ENCODE data around the gene CFAP45.
A peak's percentile ranks its signal among the peaks of the same experiment; 100 is the strongest.

CFAP45 gene

DNA sequence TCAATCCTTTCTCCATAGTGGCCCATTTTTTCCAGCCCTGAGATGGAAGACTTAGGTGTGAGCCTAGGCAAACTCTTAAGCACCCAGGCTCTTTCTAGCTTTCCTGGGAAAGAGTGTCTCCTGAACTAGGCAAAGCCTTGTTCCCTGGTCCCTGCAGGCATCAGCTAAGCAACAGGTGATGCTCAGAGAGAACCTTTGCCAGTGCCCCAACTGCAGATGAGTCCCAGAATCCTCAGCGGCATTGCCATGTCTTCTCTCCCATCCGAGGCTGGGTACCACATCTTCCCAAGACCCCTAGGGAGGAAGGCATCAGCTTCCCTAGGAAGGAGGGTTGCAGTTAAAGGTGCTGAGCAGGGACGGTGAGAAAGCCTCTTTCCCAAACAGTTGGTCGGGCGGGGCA, 29.3 kb downstream of the CFAP45 start:
- FAIRE-seq, result no peak

DNA sequence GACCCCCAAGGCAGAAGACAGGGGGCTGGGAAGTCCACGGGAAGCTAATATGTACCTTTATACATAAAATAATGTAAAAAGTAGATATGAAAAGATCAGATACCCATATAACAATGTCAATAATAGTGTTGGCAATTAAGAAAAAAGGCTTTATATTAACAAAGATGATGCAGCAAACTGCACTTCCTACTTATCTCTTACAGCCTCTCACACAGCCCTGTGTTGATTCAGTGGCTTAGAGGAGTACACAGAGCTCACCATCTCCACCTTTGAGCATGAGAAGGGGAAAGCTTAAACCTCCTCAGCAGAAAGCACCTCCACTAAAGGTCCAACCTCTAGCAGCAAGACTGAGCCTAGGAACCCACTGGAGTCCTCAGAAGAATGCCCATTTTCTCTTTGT, 30.4 kb downstream of the CFAP45 start:
- FAIRE-seq, result no peak

DNA sequence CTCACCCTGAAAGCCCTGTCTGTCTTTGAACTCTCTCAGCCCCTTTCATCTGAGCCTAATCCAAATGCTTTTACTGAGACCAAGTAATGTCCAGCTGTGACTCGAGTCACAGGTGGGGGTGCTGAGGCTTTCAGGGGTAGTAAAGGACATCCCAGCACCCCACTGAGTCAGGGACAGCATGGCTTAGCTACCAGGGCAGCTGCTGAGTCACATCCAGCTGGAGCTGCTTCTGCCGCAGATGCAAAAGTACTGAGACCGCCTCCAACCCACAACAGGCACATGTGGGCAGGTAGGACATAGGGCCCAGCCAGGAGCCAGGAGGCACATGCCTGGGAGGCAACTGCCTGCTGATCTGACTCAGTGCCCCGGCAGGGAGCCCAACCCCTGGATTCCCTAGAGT, 30.8 kb downstream of the CFAP45 start:
- FAIRE-seq, result no peak

DNA sequence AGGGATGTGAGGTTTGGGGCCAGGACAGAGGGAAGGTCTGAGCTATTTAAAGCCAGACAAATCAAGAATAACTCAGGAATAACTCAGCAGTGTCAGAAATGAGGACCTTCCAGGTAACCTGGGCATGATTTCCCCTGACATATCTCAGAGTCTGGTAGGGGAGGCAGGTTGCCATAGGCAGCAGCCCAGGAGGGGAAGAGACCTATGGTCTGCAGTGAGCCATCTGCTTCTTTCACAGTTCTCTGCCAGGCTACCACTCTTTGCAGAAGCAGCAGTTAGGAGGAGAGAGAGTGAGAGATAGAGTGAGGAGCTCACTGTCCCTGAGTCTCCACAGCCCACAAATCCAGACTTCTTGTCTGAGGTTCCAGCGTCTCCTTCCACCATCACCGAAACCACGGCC, 31.2 kb downstream of the CFAP45 start:
- no peak for FAIRE-seq

DNA sequence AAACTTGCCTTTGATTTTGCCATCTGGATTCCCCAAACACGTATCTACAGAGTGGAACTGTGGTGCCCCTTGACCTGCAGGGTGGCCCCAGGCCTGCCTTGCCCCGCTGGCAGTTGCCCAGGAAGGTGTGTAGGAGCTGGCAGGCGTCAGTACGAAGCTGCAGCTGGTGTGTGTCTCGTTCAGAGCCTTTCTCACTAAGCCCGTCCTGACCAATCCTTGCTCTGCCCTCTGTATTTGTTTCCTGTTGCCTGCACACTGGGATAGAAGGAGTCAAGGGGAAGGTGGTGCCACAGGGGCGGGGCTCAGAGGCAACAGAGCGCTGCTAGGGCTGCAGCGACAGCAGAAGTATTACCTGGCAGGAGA, 32.3 kb downstream of the CFAP45 start:
- FAIRE-seq, result peak; percentile 82

DNA sequence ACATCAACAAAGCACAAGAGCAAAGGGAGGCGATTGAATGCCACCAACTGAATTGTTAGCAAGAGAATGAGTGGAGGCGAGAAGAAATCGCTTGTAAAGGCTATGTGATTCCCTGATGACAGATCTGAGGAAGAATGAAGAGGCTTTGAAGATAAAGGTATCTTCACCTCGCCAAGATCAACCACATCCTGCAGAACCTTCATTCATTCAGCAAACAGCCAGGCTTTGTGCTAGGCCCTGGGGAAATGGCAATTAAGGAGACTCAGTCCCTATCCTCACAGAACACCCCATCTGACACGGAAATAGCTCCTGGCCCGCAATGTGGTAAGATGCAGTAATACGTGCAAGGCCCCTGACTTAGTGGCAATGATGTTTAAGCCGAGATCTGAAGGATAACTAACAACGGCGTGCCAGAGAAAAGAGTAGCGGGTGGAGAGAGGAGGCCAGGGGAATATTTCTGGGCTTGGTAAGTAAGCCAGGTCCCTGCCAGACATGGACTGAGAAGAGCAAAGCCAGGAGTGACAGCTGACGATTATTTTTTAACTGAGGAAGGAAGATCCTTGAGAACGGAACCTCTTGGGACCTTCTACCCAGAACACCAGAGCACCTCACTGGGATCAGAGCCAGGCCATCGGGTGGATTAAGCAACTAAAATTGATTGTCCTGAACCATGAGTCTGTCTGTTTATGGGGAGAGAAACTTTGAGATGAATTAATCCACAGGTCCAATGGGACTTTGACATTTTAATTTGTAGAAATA, 32.9 kb downstream of the CFAP45 start:
- FAIRE-seq, result no peak

DNA sequence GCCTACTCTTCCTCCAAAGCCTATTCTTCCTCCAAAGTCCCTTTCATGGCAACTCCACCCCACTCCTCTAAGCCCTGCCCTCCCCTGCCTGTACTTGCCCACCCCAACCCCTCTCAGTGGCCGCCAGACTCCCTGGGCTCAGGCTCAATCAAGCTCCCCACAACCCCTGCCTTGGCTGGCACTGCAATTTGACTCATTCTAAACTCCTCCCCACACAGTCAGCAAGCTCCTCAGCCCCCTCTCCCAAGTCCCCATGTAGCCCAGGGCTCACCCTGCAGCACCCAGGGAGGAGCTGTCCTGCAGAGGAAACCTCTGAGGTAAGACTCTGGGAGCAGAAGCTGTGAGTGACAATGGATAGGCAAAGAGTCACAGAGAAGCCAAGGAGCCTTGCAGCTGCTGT, 33.9 kb downstream of the CFAP45 start:
- FAIRE-seq, result no peak

DNA sequence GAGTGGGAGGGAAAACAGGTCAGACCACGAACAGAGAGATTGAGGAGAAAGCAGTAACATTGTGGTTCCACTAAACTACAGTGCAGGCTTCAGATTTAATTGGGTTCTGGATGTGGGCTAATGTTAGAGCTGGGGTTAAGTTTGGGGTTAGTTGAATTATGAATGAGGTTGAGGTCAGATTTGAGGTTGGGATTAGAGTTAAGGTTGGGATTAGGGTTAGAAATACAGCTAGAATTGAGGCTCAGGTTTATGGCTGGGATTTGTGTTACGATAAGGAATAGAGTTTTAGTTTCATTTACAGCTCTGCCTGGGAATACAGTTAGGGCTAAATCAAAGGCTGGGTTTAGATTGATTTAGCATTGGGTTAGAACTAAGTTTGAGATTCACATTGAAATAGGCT, 35.7 kb downstream of the CFAP45 start:
- FAIRE-seq, result no peak

DNA sequence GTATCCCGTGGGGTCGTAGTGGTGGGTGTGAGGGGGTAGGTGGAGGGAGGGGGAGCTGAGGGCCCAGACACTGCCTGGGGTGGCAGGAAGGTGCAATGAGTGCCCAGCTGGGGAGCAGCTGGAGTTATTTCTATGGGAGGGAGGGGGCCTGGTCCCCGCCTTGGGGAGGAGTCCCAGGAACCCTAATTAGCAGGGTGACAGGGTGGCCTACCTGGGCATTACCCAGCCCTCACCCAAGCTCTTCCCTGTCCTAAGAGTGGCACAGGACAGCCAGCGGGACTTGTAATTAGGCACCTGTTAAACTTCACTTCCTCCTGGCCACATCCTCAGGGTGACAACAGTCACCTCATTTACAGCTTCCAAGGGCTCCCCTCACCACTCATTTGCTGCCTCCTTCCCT, 37.4 kb downstream of the CFAP45 start, which contains the start of gene VSIG8:
Gene VSIG8, minus strand, starts transcription at position 101 of the 400 bp plus-strand sequence. CDS start 136 bp downstream, outside the sequence.
- no peak for FAIRE-seq

DNA sequence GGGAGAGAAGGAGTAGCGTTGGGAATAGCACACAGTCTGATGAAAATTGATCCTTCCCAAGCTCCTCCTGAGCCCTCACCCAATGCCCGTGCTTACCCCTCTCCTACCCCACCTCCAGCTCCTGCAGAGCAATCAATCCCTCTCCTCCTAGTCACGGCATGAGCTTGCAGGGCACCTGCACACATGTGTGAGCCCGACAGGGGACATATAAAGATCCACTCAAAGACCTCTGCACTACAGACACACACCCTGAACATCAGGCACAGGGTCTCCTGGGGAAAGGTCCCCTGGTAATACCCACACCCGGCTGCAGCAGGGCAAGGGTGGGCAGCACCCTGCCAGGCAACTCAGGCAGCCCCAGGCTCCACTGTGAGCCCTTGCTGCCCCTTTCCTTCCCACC, 37.9 kb downstream of the CFAP45 start:
- FAIRE-seq, result no peak

DNA sequence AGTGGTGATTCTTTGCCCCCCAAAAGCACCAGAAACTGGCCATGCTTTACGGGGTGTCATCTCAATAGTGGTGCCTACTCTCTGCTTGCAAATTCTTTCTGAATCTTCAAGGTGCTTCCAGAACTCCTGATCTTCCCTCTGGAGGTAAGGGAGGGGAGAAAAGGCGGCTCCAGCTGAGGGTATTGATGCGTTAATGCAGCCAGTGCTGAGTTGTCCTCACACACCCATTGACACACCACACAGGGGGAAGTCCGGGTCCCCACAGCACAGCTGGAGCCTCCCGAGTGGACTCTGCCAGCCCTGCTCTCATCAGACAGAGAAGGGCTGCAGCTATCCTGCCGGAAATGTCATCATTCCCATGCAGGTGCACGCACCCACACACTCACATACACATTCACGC, 38.7 kb downstream of the CFAP45 start:
- no peak for FAIRE-seq

DNA sequence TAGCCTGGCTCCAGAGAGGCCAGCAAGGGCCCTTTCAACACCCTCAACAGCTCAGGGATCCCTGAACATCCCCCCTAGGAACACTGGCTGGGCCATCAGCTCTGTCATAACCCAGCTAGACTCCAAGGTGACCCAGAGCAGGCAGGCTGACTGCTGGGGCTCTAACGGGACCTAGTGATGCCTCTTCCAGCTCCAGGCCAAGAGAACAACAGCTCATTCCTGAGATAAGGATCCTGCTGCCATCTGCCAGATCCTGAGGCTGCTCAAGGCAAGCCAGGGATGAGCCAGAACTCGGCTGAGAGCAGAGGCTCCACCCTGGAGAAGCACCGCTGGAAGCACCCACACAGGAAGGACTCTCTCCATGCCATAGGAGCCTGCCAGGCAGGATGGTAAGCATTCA, 39.5 kb downstream of the CFAP45 start:
- no peak for FAIRE-seq

DNA sequence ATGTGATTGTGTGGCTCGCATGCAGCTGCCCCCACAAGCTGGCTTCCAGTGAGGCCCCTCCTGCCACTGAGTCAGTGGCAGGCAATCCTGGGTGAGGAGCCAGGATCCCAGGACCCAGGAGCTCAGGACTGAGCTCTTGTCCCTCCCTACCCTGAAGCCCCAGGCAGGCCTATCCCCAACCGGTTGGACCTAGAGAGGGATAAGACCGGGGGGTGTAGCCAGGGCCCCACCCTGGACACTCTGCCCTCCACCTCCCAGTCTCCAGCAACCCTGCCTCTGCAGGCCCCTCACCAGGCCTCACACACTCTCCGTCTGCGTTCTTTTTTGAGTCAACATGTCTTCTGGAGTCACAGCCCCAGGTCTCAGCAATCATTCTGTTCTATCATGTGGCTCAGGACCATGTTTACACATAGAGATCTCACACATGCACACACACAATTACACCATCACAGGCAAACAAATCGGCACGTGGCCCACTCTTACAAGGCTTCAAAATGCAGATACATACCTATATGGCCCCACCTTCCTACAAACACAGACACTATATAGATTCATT, 40.1 kb downstream of the CFAP45 start:
- no peak for FAIRE-seq

DNA sequence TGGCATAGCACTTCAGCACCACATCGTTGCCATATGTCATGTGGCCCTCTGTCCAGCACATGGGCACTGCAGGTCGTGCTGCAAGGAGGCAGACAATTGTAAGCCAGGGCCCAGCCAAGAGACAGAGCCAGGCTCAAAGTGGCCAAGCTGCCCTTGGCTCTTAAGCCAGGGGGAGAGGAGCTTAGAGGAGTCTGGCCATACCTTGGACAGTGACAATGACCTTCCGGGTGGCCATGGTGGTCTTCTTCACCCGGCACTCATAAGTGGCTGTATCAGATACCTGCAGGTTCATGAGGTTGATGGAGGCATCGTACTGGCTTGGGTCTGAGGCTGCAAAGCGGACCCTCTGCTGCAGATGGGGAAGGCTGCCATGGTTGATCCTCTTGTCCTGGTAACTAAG, 42.1 kb downstream of the CFAP45 start:
- FAIRE-seq, result no peak

DNA sequence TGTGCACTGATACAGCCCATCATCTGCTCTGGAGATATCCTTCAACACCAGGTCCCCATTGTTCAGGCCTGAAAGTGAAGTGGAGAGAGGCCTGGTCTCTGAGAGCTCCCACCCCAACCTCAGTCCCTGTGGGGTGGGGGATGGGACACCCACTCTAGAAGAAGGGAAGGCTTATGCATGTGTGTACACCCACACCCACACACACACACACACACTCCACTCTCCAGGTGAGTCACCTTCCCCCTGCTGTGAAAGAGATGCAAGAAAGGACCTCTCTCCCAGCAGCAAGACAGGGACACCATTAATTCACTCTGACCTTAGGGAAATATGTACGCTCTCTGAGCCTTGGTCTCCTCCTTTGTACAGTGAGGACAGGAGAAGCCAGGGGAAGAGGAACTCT, 43.4 kb downstream of the CFAP45 start:
- FAIRE-seq, result no peak

DNA sequence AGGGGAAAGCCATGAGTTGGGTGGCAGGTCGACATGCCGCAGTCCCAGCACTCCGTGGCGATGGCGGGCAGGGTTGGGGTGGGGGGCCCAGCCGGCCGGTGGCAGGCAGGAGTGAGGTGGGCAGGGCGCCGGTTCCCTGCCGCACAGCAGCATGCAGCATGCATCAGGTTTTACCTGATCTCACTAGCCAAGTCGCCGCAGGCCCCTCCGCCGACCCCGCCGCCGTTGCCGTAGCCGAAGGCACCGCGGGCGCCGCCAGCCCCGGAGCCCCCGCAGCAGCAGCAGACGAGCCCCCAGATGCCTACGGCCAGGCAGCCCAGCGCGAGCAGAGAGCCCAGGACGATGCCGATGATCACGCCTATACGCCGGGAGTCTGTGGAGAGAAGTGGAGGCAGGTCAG, 44.3 kb downstream of the CFAP45 start:
- no peak for FAIRE-seq

DNA sequence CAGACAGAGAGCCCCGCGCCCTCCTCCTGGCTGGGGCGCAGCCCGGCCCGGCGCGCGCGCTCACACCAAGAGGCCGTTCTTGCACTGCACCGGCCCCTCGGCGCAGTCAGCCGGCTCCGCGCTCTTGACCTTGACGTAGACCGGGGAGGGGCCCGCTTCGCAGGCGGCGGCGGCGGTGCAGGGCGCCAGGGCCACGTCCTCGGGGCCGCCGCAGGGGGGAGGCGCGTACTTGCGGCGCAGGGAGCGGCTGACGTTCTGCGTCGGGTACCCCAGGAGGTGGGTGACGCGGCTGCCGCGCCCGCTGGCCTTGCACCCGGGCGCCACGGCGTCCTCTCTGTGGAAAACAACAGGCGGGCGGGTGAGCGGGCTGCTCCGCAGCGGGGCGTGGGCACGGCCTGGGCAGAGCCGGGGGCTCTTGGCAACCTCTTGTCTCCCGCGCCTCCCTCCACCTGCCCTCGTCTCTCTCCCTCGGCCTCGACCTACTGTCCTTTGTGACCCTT, 45.2 kb downstream of the CFAP45 start:
- no peak for FAIRE-seq

DNA sequence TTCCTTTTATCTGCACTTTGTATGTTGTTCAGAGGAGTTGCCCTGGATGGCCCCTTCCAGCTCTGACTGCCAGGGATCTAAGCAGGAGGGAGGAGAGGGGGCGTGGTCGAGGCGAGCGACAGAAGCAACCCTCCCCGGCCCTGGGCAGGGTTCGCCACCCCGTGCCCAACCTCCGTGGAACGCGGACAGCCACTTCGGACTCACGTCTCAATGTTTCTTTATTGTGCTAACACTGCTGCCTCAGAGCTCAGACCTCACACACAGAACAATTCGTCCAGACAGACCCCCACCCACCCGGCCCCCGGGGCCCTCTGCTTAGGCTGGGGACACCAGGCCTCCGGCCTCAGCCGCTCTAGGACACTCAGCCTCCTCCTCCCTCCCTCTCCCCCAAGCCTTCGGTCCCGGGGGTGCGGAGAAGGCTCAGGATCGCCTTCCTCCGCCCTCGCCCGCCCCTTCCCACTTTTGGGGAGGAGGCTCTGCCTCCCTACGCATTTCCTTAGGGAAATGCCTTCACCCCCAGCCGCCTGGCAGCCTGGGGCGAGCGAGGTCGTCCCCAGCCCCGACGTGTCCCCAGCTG, 45.8 kb downstream of the CFAP45 start:
- FAIRE-seq, result no peak

DNA sequence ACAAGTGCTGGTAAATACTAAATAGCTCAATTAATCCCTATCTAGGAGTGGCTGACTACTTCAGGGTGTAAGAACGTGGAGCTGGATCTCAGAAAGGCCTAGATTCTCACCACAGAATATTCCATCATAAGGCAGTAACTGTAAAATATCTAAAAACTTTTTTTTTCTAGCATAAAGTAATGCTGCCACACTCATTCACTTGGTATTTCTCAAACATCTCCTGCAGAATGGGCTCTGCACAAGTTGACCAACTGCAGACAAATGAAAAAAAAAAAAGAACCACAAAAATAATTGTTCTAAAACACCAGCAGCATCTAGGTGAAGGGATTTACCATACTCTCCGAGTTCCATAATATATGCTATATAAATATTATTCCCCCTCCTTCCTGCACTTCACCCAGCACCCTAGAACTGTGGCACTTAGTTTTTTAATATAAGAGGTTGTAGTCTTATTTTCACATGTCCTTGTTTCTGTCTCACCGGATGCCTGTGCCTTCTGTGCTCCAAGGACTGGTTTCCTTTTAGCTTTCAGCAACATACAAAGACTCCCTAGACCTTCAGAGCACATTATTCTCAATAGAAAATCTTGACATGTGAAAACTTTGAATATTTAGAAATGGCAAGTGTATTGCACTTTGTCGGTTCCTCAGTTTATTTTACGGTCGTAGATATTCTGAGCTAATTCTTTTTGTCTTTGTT, 46.4 kb downstream of the CFAP45 start:
- FAIRE-seq, result peak; percentile 5

DNA sequence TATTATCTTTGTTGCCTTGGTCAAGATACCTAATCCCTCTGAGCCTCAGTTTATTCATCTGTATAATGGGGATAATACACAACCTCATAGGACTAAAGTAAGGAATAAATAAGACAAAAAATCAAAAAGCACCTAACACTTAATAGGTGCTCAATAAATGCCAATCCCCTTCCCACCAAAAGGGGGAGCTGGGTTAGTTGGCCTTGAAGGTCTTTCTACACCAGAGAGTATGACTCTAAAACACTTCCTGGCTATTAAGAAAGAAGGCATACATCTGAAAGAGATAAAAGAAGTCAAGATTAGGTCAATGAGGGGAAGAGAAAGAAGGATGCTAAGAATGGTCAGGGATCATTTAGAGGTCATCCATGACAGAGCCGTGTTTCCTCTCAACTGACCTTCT, 48.6 kb downstream of the CFAP45 start:
- no peak for FAIRE-seq

DNA sequence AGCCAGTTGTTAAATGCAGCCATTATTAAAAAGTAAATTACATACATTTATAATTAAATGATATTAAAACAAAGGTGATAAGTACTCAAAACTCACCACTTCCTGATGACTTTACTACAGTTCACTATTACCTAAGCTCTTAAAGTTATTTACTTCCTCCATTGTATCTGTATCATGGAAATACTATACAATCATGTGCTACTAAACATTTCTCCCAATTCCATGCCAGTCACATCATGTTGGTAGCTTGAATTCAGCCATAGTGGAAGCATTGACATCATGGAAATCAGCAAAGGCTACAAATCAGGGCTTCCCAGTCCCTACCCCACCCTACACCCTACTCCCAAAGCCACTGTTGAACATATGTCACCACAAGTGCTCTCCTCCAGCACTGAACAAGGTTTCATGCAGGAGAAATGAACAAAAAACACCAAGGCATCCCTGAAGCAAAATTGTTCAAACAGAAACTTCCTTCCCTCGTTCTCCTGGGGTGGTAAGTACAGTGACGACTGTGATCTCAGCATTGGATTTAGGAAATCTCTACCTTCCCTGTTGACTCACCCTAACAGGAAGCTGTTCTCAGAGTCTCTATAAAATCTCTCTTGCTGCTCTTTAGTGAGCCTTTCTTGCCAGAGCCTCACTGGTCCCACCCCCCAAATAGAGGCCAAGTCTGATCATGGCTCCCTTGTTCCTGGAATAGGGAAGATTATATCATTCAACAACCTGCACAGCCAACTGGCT, 50.2 kb downstream of the CFAP45 start:
- no peak for FAIRE-seq

DNA sequence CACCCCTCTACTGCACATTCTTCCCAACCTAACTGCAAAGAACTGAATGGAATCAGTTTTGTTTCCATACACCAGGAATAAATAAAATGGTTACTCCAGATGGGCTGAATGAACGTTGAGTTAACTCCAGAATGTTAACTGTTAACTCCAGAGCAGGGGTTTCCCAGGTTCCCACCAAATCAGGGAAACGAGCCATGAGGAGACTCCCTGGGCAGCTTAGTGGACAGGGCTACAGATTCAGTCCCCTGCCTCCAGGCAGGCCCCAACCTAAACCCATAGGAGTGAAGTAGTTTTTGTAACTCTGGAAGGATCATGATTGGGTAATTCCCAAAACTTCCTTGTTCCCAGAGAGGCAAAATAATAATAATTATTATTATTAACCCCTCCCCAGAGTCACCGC, 51.6 kb downstream of the CFAP45 start:
- no peak for FAIRE-seq

DNA sequence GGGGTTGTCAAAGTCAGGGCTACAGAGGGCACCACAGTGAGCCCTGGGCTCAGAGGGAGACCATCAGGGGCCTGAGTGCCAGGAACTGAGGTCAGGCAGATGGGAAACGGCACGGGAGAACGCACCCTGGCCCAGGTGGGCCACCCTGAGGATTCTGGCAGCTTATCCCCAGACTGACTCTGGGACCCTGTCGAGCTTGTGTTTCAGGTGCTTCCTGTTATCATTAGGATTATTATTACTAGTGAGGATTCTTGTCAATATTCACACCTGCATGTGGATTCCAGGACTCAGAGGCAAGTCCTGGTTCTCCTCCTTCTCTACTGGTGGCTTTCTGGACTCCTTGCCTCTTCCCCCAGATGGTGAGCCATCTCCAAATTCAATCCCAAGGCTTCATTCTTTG, 52.7 kb downstream of the CFAP45 start:
- no peak for FAIRE-seq

Measured in islet of Langerhans (tissue), 1 donor.